ENCODE data around the gene PDE2A. TPM values are rescaled to one million over a fixed set of nuclear protein-coding genes. Genes with fewer than 3 reads are reported as not detected.

Gene PDE2A
- total RNA-seq, 2 experiments from 2014 or later, result 4.0 to 4.5 TPM

GRCh38 chr11:72697814-72698213, 23.6 kb upstream of the PDE2A start:
- ChIA-PET CTCF (interaction anchor here (0.9 to 1.4 kb wide), 2 partner anchors 14 to 27 kb away, joined by 3 to 4 read pairs; no protein-coding TSS in a partner anchor), POLR2A (no interaction called here)
- no peak overlapping the region for H3K27ac Mint-ChIP-seq

GRCh38 chr11:72696866-72697700, 22.9 kb upstream of the PDE2A start:
- no peak overlapping the region for H3K4me3 ChIP-seq (ENCODE audit: low read length)
- no peak overlapping the region for H3K27ac ChIP-seq (ENCODE audit: low read depth in 1 of 2, low read length in 2 of 2)
- peaks cover 94% of the 10 kb centered on the region for H3K36me3 Mint-ChIP-seq (ENCODE audit: low read depth)
- no peaks in the 10 kb centered on the region for H3K4me1 Mint-ChIP-seq (ENCODE audit: low read depth)
- TF ChIP-seq CTCF (IDR thresholded peaks at IDR 0.05), result no peak
- no peaks in the 10 kb centered on the region for H3K27me3 ChIP-seq (ENCODE audit: control insufficient read depth in 1 of 2, insufficient read depth in 2 of 2, low read length in 2 of 2)
- CTCF ChIA-PET, result interaction anchor here (1.4 kb wide), 1 partner anchor 13 kb away, joined by 4 read pairs; no protein-coding TSS in a partner anchor
- no peaks in the 10 kb centered on the region for H3K9me3 Mint-ChIP-seq
- H3K27me3 Mint-ChIP-seq, result no peaks in the 10 kb centered on the region
- no peak overlapping the region for H3K4me3 Mint-ChIP-seq
- no peak for ATAC-seq (ENCODE audit: poor library complexity)
- no peak overlapping the region for H3K27ac Mint-ChIP-seq
- POLR2A ChIA-PET, result no interaction called here
- H3K36me3 ChIP-seq (ENCODE audit: insufficient read depth, low read length), result peaks cover 96% of the 10 kb centered on the region
- peak in 1 of 14 experiments; percentile 31 for DNase-seq
- no peaks in the 10 kb centered on the region for H3K9me3 ChIP-seq (ENCODE audit: control insufficient read depth in 1 of 2, insufficient read depth in 1 of 2, low read length in 2 of 2)
- no peaks in the 10 kb centered on the region for H3K4me1 ChIP-seq (ENCODE audit: insufficient read depth, low read length)
- intact Hi-C loops (cut with DNase I, micrococcal nuclease), result no loop called here

More at GRCh38 chr11:72697814-72698213, 23.6 kb upstream of the PDE2A start:
- TF ChIP-seq CTCF (IDR thresholded peaks at IDR 0.05), result no peak
- Mint-ChIP-seq H3K4me1 (ENCODE audit: low read depth) (no peaks in the 10 kb centered on the region), H3K27me3 (no peaks in the 10 kb centered on the region), H3K36me3 (ENCODE audit: low read depth) (peaks cover 92% of the 10 kb centered on the region), H3K9me3 (no peaks in the 10 kb centered on the region), H3K4me3 (no peak overlapping the region)
- DNase-seq, result no peak
- Histone ChIP-seq H3K9me3 (ENCODE audit: control insufficient read depth in 1 of 2, insufficient read depth in 1 of 2, low read length in 2 of 2) (no peaks in the 10 kb centered on the region), H3K4me1 (ENCODE audit: insufficient read depth, low read length) (no peaks in the 10 kb centered on the region), H3K27me3 (ENCODE audit: control insufficient read depth in 1 of 2, insufficient read depth in 2 of 2, low read length in 2 of 2) (no peaks in the 10 kb centered on the region), H3K27ac (ENCODE audit: low read depth in 1 of 2, low read length in 2 of 2) (no peak overlapping the region), H3K4me3 (ENCODE audit: low read length) (no peak overlapping the region), H3K36me3 (ENCODE audit: insufficient read depth, low read length) (peaks cover 94% of the 10 kb centered on the region)
- intact Hi-C loops (cut with DNase I, micrococcal nuclease), result no loop called here
- ATAC-seq (ENCODE audit: poor library complexity), result no peak

GRCh38 chr11:72695354-72695753, 21.1 kb upstream of the PDE2A start:
- DNase-seq, result no peak
- no peak for TF ChIP-seq CTCF (IDR thresholded peaks at IDR 0.05)
- Histone ChIP-seq H3K4me3 (ENCODE audit: low read length) (no peak overlapping the region), H3K9me3 (ENCODE audit: control insufficient read depth in 1 of 2, insufficient read depth in 1 of 2, low read length in 2 of 2) (no peaks in the 10 kb centered on the region), H3K27ac (ENCODE audit: low read depth in 1 of 2, low read length in 2 of 2) (no peak overlapping the region), H3K36me3 (ENCODE audit: insufficient read depth, low read length) (peaks cover 95% of the 10 kb centered on the region), H3K27me3 (ENCODE audit: control insufficient read depth in 1 of 2, insufficient read depth in 2 of 2, low read length in 2 of 2) (no peaks in the 10 kb centered on the region), H3K4me1 (ENCODE audit: insufficient read depth, low read length) (no peaks in the 10 kb centered on the region)
- POLR2A ChIA-PET, result no interaction called here
- CTCF ChIA-PET, result no interaction called here
- no peaks in the 10 kb centered on the region for H3K9me3 Mint-ChIP-seq
- no peaks in the 10 kb centered on the region for H3K4me1 Mint-ChIP-seq (ENCODE audit: low read depth)
- H3K27ac Mint-ChIP-seq, result no peak overlapping the region
- no peaks in the 10 kb centered on the region for H3K27me3 Mint-ChIP-seq
- ATAC-seq (ENCODE audit: poor library complexity), result no peak
- intact Hi-C loops (cut with DNase I, micrococcal nuclease), result no loop called here
- no peak overlapping the region for H3K4me3 Mint-ChIP-seq
- H3K36me3 Mint-ChIP-seq (ENCODE audit: low read depth), result peaks cover 94% of the 10 kb centered on the region

Measured in CD4-positive, alpha-beta T cell (primary cell).